Measurements from ENCODE around the gene ABCD3. TPM values are rescaled to one million over a fixed set of nuclear protein-coding genes. Genes with fewer than 3 reads are reported as not detected.
"Not testable (repeated sequence)": the region's sequence is repeated elsewhere in the genome, so short reads cannot be mapped to it uniquely, and the experiment has no call there.

The ABCD3 gene
- polyA plus RNA-seq (33.6 and 46.4 TPM in 2 replicates), polyA minus RNA-seq (74.3 and 76.2 TPM in 2 replicates)

- Histone ChIP-seq H3K36me3 (ENCODE audit: insufficient read depth, low read length) (no peaks in the 10 kb centered on the region), H3K27ac (ENCODE audit: low read length) (peak within 1 kb of the TSS; percentile 86)
These were observed at the start of gene ABCD3 for GRCh38 chr1:94417978-94418663. Gene ABCD3, plus strand, starts transcription at chr1:94418389. Its CDS starts 90 bp downstream, at chr1:94418479.

GRCh38 chr1:94372771-94373170 is 45.4 kb upstream of the ABCD3 start:
- H3K9me2 ChIP-seq (ENCODE audit: insufficient read depth, low read length); H3K27me3 ChIP-seq (ENCODE audit: insufficient read depth, low read depth, low read length); H3F3A ChIP-seq (ENCODE audit: insufficient read depth, low read length, poor library complexity, severe bottlenecking); H3K4me2 ChIP-seq (ENCODE audit: low read length); H3K4me3 ChIP-seq (ENCODE audit: low read length); H2AFZ ChIP-seq (ENCODE audit: low read depth, low read length); H3K27ac ChIP-seq (ENCODE audit: low read length); H3K9ac ChIP-seq (ENCODE audit: low read length); H3K79me2 ChIP-seq (replicated peaks; ENCODE audit: insufficient read depth, low read length); H3K36me3 ChIP-seq (ENCODE audit: insufficient read depth, low read length); H4K20me1 ChIP-seq (ENCODE audit: insufficient read depth); H3K9me3 ChIP-seq (ENCODE audit: low read length): not testable (repeated sequence)

More at GRCh38 chr1:94417978-94418663, at the start of gene ABCD3:
- peak; percentile 26 for TF ChIP-seq CTCF (IDR thresholded peaks at IDR 0.05; ENCODE audit: poor library complexity, severe bottlenecking)
- TF ChIP-seq MXI1 (conservative IDR thresholded peaks at IDR 0.05; ENCODE audit: poor library complexity, severe bottlenecking), result peak; percentile 75
- peak; percentile 34 for TF ChIP-seq SMC3 (conservative IDR thresholded peaks at IDR 0.05; ENCODE audit: poor library complexity)
- peak; percentile 85 for TF ChIP-seq POLR2AphosphoS5 (IDR thresholded peaks at IDR 0.05)
- TF ChIP-seq TAF1 (IDR thresholded peaks at IDR 0.05; ENCODE audit: low read depth), result peak; percentile 95
- peak; percentile 86 for TF ChIP-seq REST (IDR thresholded peaks at IDR 0.05; ENCODE audit: borderline replicate concordance)
- TF ChIP-seq EZH2 (IDR thresholded peaks at IDR 0.05; ENCODE audit: borderline replicate concordance, insufficient read depth, low read length, poor library complexity, severe bottlenecking), result no peak
- no peak for TF ChIP-seq RAD21 (conservative IDR thresholded peaks at IDR 0.05)
- peak; percentile 55 for TF ChIP-seq EP300 (conservative IDR thresholded peaks at IDR 0.05; ENCODE audit: poor library complexity, severe bottlenecking)
- Histone ChIP-seq H3F3A (ENCODE audit: insufficient read depth, low read length, poor library complexity, severe bottlenecking) (no peaks in the 10 kb centered on the region), H4K20me1 (ENCODE audit: insufficient read depth) (no peaks in the 10 kb centered on the region), H3K27me3 (ENCODE audit: insufficient read depth, low read depth, low read length) (no peaks in the 10 kb centered on the region), H3K9me3 (ENCODE audit: low read length) (no peaks in the 10 kb centered on the region), H3K4me3 (ENCODE audit: low read length) (peak within 1 kb of the TSS; percentile 89), H2AFZ (ENCODE audit: low read depth, low read length) (peak within 1 kb of the TSS; percentile 82), H3K9me2 (ENCODE audit: insufficient read depth, low read length) (no peaks in the 10 kb centered on the region), H3K9ac (ENCODE audit: low read length) (peak within 1 kb of the TSS; percentile 75), H3K79me2 (replicated peaks; ENCODE audit: insufficient read depth, low read length) (peaks cover 34% of the 10 kb centered on the region), H3K4me2 (ENCODE audit: low read length) (peak within 1 kb of the TSS; percentile 79)

GRCh38 chr1:94373311-94373710 is 44.9 kb upstream of the ABCD3 start:
- not testable (repeated sequence) for H3K9ac ChIP-seq (ENCODE audit: low read length); H3K27ac ChIP-seq (ENCODE audit: low read length); H3K36me3 ChIP-seq (ENCODE audit: insufficient read depth, low read length); H3K79me2 ChIP-seq (replicated peaks; ENCODE audit: insufficient read depth, low read length); H3K4me2 ChIP-seq (ENCODE audit: low read length); H4K20me1 ChIP-seq (ENCODE audit: insufficient read depth); H3K27me3 ChIP-seq (ENCODE audit: insufficient read depth, low read depth, low read length); H3K9me2 ChIP-seq (ENCODE audit: insufficient read depth, low read length); H2AFZ ChIP-seq (ENCODE audit: low read depth, low read length); H3F3A ChIP-seq (ENCODE audit: insufficient read depth, low read length, poor library complexity, severe bottlenecking); H3K4me3 ChIP-seq (ENCODE audit: low read length); H3K9me3 ChIP-seq (ENCODE audit: low read length)

GRCh38 chr1:94375666-94376065 is 42.5 kb upstream of the ABCD3 start:
- H3K9me3 ChIP-seq (ENCODE audit: low read length); H3K79me2 ChIP-seq (replicated peaks; ENCODE audit: insufficient read depth, low read length); H3K9ac ChIP-seq (ENCODE audit: low read length); H3K4me3 ChIP-seq (ENCODE audit: low read length); H3K27me3 ChIP-seq (ENCODE audit: insufficient read depth, low read depth, low read length); H3K9me2 ChIP-seq (ENCODE audit: insufficient read depth, low read length); H3K4me2 ChIP-seq (ENCODE audit: low read length); H3F3A ChIP-seq (ENCODE audit: insufficient read depth, low read length, poor library complexity, severe bottlenecking); H2AFZ ChIP-seq (ENCODE audit: low read depth, low read length); H3K36me3 ChIP-seq (ENCODE audit: insufficient read depth, low read length); H3K27ac ChIP-seq (ENCODE audit: low read length); H4K20me1 ChIP-seq (ENCODE audit: insufficient read depth): not testable (repeated sequence)

- H3K79me2 ChIP-seq (replicated peaks; ENCODE audit: insufficient read depth, low read length); H3K9me2 ChIP-seq (ENCODE audit: insufficient read depth, low read length); H4K20me1 ChIP-seq (ENCODE audit: insufficient read depth); H2AFZ ChIP-seq (ENCODE audit: low read depth, low read length); H3K9me3 ChIP-seq (ENCODE audit: low read length); H3K27me3 ChIP-seq (ENCODE audit: insufficient read depth, low read depth, low read length); H3K36me3 ChIP-seq (ENCODE audit: insufficient read depth, low read length); H3K4me2 ChIP-seq (ENCODE audit: low read length); H3F3A ChIP-seq (ENCODE audit: insufficient read depth, low read length, poor library complexity, severe bottlenecking); H3K4me3 ChIP-seq (ENCODE audit: low read length); H3K27ac ChIP-seq (ENCODE audit: low read length); H3K9ac ChIP-seq (ENCODE audit: low read length): not testable (repeated sequence)
These were observed 39.7 kb upstream of the ABCD3 start for GRCh38 chr1:94378493-94378892.
